SU-DHL-6 (cell line): ENCODE results near the gene ASTN2.

Experiments
- CTCF ChIP-seq: fragments of 200-600 bp; sonication (generic); IDR thresholded peaks from one replicate; pipeline ENCODE4 v1.5.1; 2017; ENCODE audit warnings: antibody characterized with exemption, mild to moderate bottlenecking, low read length, moderate library complexity; ENCODE audit not compliant: insufficient read depth, poor library complexity, severe bottlenecking
- EZH2phosphoT487 ChIP-seq: fragments of 200-600 bp; sonication (generic), shearing (Covaris generic); conservative IDR thresholded peaks from 2 replicates; pipeline ENCODE4 v1.6.1; 2018; ENCODE audit warnings: mild to moderate bottlenecking, antibody characterized with exemption, low read length, moderate library complexity, mixed read lengths

- TF ChIP-seq CTCF (no peak), EZH2phosphoT487 (no peak)
These were observed 640.3 kb downstream of the ASTN2 start for GRCh38 chr9:116774421-116775180.
